AG04450 (cell line): ENCODE results near the gene PRELP. TPM values are rescaled to one million over a fixed set of nuclear protein-coding genes. Genes with fewer than 3 reads are reported as not detected.

Experiments used
- CTCF ChIA-PET: fragments of 300-600, 350-600 bp; formaldehyde crosslinking; extraction: SDS; loops from one replicate; lab custom pipeline; 2022; ENCODE audit warnings: antibody characterized with exemption, inconsistent platforms; lab: Charles Lee
- POLR2A ChIA-PET: fragments of 350-600 bp; formaldehyde crosslinking; extraction: SDS; loops from one replicate; lab custom pipeline; 2021; ENCODE audit warnings: antibody characterized with exemption, inconsistent platforms; lab: Yijun Ruan, JAX
- DNase-seq: peaks from one replicate; pipeline ENCODE4 v3.0.0-alpha.2; 2011; ENCODE audit warnings: low read depth, low spot score
- H3K27ac ChIP-seq: one replicate; pipeline ENCODE4 v1.5.1; 2012; ENCODE audit warnings: low read depth, low read length, control low read depth
- H3K27me3 ChIP-seq: one replicate; pipeline ENCODE4 v1.6.0; 2012; ENCODE audit warnings: low read length; ENCODE audit not compliant: control insufficient read depth, insufficient read depth
- H3K4me3 ChIP-seq: 2 replicates; pipeline ENCODE4 v1.5.1; 2011; ENCODE audit warnings: mild to moderate bottlenecking, low read depth, low read length, control low read depth
- H3K9me3 ChIP-seq: 2 replicates; pipeline ENCODE4 v1.5.1; 2012; ENCODE audit warnings: low read length; ENCODE audit not compliant: control insufficient read depth, insufficient read depth
- polyA plus RNA-seq: library from polyadenylated mRNA; depleted of rRNA; stranded (reverse); fragments of >200 nt; gene quantifications from 2 replicates; pipeline ENCODE4 v1.2.3, GENCODE V29; 2011
- TF ChIP-seq, protein P1 (sequence below): IDR thresholded peaks from 2 replicates; pipeline ENCODE4 v1.5.1; 2011; ENCODE audit warnings: low read depth, low read length, control low read depth, inconsistent platforms

PRELP gene
- polyA plus RNA-seq, 1 experiment = 0.68 TPM

DNA sequence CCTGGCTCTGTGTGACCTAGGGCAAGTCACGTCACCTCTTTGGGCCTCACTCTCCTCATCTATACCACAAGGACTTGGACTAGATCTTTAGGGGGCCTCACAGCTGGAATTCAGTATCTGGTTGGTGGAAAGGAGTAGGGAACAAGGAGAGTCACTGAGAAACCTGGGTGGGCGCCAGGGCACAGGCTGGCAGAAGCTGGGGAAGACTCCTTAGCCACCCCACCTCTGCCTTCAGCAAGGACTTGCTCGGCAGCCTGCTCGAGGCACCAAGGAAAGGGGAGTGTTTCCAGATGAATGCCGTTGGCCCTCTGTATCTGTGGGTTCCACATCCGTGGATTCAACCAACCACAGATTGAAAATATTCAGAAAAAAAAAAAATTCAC is 17.1 kb downstream of the PRELP start:
- DNase-seq = no peak
- Histone ChIP-seq H3K27ac (no peak overlapping the region), H3K27me3 (peaks cover 7% of the 10 kb centered on the region), H3K4me3 (no peak overlapping the region), H3K9me3 (no peaks in the 10 kb centered on the region)
- TF ChIP-seq, protein P1, sequence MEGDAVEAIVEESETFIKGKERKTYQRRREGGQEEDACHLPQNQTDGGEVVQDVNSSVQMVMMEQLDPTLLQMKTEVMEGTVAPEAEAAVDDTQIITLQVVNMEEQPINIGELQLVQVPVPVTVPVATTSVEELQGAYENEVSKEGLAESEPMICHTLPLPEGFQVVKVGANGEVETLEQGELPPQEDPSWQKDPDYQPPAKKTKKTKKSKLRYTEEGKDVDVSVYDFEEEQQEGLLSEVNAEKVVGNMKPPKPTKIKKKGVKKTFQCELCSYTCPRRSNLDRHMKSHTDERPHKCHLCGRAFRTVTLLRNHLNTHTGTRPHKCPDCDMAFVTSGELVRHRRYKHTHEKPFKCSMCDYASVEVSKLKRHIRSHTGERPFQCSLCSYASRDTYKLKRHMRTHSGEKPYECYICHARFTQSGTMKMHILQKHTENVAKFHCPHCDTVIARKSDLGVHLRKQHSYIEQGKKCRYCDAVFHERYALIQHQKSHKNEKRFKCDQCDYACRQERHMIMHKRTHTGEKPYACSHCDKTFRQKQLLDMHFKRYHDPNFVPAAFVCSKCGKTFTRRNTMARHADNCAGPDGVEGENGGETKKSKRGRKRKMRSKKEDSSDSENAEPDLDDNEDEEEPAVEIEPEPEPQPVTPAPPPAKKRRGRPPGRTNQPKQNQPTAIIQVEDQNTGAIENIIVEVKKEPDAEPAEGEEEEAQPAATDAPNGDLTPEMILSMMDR = no peak
- CTCF ChIA-PET = no interaction called here
- POLR2A ChIA-PET = no interaction called here

DNA sequence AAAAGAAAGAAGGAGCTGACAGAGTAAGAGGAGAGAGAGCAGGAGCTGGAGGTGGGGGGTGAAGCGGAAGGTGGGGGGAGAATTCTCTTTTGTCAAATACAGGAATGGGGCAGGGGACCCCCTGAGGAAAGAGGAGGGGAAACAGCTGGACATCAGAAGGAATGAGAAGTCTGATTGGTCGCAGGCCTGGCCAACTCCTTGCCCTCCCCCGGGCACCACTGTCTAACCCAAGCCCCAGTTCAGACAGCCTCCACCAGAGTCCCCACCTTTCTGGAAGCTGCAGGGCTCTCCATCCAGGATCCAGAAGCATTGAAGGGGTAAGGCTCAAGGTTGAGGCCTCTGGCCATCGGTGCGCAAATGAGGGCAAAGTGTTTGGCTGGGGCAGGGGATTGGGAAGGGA is 18.3 kb downstream of the PRELP start, which contains the start of gene OPTC:
Gene OPTC, plus strand, starts transcription at position 253 of the 400 bp plus-strand sequence. CDS start 1,853 bp downstream, outside the sequence.
- CTCF ChIA-PET = interaction anchor here (1.6 to 2.4 kb wide), 3 partner anchors 10 to 226 kb away, joined by 7 to 12 read pairs (median 10); no protein-coding TSS in a partner anchor
- DNase-seq = no peak
- no peak within 1 kb of the TSS for H3K4me3 ChIP-seq
- H3K9me3 ChIP-seq = no peaks in the 10 kb centered on the region
- peaks cover 7% of the 10 kb centered on the region for H3K27me3 ChIP-seq
- POLR2A ChIA-PET = interaction anchor here (0.7 kb wide), 1 partner anchor 11 kb away, joined by 6 read pairs; no protein-coding TSS in a partner anchor
- H3K27ac ChIP-seq = no peak within 1 kb of the TSS
- TF ChIP-seq, protein P1 = no peak

DNA sequence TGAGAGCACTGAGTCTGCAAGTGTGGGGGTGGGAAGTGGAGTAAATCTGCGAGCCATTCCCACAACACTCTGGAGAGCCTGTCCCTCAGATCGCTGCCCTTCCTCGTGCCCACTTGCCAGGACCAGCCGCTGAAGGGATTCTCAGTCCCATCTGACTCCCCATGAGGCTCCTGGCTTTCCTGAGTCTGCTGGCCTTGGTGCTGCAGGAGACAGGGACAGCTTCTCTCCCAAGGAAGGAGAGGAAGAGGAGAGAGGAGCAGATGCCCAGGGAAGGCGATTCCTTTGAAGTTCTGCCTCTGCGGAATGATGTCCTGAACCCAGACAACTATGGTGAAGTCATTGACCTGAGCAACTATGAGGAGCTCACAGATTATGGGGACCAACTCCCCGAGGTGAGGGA is 20.2 kb downstream of the PRELP start:
- POLR2A ChIA-PET = no interaction called here
- Histone ChIP-seq H3K27me3 (peaks cover 7% of the 10 kb centered on the region), H3K27ac (no peak overlapping the region), H3K9me3 (no peaks in the 10 kb centered on the region), H3K4me3 (no peak overlapping the region)
- CTCF ChIA-PET = interaction anchor here (0.6 to 2.4 kb wide), 4 partner anchors 8 to 207 kb away, joined by 3 to 7 read pairs (median 4); no protein-coding TSS in a partner anchor
- DNase-seq = no peak
- TF ChIP-seq, protein P1 = no peak

DNA sequence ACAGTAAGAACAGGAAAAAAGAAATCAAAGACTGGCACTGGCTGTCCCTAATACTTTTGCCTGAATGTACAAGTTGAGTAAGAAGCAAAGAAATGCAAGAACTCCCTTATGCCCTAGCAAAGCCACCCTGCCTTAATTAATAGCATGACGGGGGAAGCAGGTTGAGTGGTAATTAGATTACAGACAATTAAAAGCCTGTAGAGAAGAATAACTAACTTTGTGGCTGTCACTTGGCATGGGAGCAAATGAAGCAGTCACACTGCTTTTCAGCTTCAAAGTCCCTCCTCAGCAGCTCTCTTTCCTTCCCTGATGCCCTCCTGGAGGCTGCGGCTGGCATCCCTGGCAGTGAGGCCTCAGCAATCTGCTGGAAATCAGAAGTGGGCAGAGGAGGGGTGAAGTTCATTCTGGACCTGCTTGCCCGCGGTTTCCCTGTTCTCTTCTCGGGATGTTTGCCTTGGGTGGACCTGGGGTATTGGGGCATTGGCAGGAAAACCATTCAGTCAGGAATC is 21.7 kb downstream of the PRELP start:
- H3K27ac ChIP-seq = no peak overlapping the region
- DNase-seq = no peak
- CTCF ChIA-PET = interaction anchor here (0.5 to 1.6 kb wide), 3 partner anchors 9 to 206 kb away, joined by 3 to 4 read pairs (median 3); no protein-coding TSS in a partner anchor
- H3K27me3 ChIP-seq = peaks cover 4% of the 10 kb centered on the region
- TF ChIP-seq, protein P1 = no peak
- H3K4me3 ChIP-seq = no peak overlapping the region
- POLR2A ChIA-PET = no interaction called here
- H3K9me3 ChIP-seq = no peaks in the 10 kb centered on the region

DNA sequence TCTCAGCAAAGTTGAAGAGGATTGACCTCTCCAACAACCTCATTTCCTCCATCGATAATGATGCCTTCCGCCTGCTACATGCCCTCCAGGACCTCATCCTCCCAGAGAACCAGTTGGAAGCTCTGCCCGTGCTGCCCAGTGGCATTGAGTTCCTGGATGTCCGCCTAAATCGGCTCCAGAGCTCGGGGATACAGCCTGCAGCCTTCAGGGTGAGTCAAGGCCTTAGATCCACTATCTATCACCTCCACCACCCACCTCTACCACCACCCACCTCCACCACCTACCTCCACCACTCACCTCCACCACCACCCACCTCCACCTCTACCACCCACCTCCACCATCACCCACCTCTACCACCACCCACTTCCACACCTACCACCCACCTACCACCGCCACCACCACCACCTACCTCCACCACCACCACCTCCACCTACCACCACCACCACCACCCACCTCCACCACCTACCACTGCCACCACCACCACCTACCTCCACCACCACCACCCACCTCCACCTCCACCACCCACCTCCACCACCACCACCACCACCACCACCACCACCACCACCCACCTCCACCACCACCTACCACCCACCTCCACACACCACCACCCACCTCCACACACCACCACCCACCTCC is 24.2 kb downstream of the PRELP start:
- Histone ChIP-seq H3K4me3 (no peak overlapping the region), H3K27ac (no peak overlapping the region), H3K9me3 (no peaks in the 10 kb centered on the region), H3K27me3 (no peaks in the 10 kb centered on the region)
- DNase-seq = no peak
- TF ChIP-seq, protein P1 = no peak
- CTCF ChIA-PET = interaction anchor here (0.9 kb wide), 1 partner anchor 159 kb away, joined by 4 read pairs; no protein-coding TSS in a partner anchor
- POLR2A ChIA-PET = no interaction called here
